ENCODE data around the gene CDKL4.

DNA sequence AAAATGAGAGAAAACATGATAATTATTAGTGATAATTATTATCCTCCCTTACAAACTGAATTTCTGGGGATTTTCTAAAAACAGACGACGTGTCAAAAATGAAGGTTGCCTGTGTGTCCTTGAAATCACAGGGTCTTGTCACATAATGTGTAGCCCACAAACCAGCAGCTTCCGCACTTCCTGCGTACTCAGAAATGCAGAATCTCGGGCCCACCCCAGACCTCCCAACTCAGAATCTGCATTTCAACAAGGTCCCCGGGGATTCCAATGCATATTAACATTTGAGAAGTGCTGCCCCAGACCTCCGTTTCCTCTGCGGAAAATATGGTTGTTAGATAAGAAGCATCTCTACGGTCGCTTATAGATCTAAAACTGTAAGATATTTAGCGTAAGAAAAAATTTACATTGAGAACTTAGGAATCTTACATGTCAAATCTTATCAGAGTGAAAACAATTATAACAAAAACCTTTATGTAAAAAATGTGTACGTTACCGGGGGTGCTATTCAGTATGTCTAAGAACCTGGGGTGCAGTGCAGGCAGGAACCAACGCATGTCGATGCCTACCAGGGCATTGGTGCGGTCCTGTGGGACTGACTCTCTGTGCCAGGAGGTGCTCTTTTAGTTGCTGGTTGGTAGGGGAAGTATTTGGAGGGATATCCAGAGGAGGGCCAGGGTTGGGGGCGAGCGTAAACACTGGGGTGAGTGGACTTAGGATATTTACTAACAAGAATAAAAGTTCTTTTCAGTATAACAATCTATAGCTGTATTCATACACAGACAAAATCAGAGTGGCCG lies 15.2 kb downstream of the CDKL4 start:
- TF ChIP-seq, protein P1, sequence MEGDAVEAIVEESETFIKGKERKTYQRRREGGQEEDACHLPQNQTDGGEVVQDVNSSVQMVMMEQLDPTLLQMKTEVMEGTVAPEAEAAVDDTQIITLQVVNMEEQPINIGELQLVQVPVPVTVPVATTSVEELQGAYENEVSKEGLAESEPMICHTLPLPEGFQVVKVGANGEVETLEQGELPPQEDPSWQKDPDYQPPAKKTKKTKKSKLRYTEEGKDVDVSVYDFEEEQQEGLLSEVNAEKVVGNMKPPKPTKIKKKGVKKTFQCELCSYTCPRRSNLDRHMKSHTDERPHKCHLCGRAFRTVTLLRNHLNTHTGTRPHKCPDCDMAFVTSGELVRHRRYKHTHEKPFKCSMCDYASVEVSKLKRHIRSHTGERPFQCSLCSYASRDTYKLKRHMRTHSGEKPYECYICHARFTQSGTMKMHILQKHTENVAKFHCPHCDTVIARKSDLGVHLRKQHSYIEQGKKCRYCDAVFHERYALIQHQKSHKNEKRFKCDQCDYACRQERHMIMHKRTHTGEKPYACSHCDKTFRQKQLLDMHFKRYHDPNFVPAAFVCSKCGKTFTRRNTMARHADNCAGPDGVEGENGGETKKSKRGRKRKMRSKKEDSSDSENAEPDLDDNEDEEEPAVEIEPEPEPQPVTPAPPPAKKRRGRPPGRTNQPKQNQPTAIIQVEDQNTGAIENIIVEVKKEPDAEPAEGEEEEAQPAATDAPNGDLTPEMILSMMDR (IDR thresholded peaks at IDR 0.05) = peak in 1 of 6 experiments; percentile 5
- TF ChIP-seq POLR2A (IDR thresholded peaks at IDR 0.05) = no peak

Data from thyroid gland (tissue), 4 donors.